Neural progenitor cell (in vitro differentiated cells): ENCODE results near the gene LINC01488. TPM values are rescaled to one million over a fixed set of nuclear protein-coding genes. Genes with fewer than 3 reads are reported as not detected.
A peak's percentile ranks its signal among the peaks of the same experiment; 100 is the strongest.

Source experiments
- DNase-seq: peaks from one replicate; pipeline ENCODE4 v3.0.0-alpha.2; 2016; ENCODE audit warnings: low spot score
- H2AFZ ChIP-seq: fragments of 200-600 bp; sonication (generic); replicated peaks from 2 replicates; pipeline ENCODE4 v1.6.1; 2016; ENCODE audit warnings: antibody characterized with exemption
- H3F3A ChIP-seq: fragments of 200-600 bp; sonication (generic); 2 replicates; pipeline ENCODE4 v1.6.1; 2016; ENCODE audit warnings: antibody characterized with exemption, low read depth
- H3K27ac ChIP-seq: fragments of 200-600 bp; sonication (generic); 2 replicates; pipeline ENCODE4 v1.5.1; 2016; ENCODE audit warnings: mild to moderate bottlenecking
- H3K27me3 ChIP-seq: fragments of 200-600 bp; sonication (generic); 2 replicates; pipeline ENCODE4 v1.6.1; 2016; ENCODE audit warnings: mild to moderate bottlenecking, moderate library complexity
- H3K36me3 ChIP-seq: fragments of 200-600 bp; sonication (generic); 2 replicates; pipeline ENCODE4 v1.5.1; 2016
- H3K4me1 ChIP-seq: fragments of 200-600 bp; sonication (generic); 2 replicates; pipeline ENCODE4 v1.6.1; 2016; ENCODE audit warnings: mixed run types
- H3K4me2 ChIP-seq: fragments of 200-600 bp; sonication (generic); 2 replicates; pipeline ENCODE4 v1.6.1; 2016
- H3K4me3 ChIP-seq: fragments of 200-600 bp; sonication (generic); 2 replicates; pipeline ENCODE4 v1.5.1; 2016
- H3K79me2 ChIP-seq: fragments of 200-600 bp; sonication (generic); 2 replicates; pipeline ENCODE4 v1.6.1; 2016; ENCODE audit warnings: low read depth
- H3K9ac ChIP-seq: fragments of 200-600 bp; sonication (generic); 2 replicates; pipeline ENCODE4 v1.6.1; 2016
- H3K9me3 ChIP-seq: fragments of 200-600 bp; sonication (generic); 2 replicates; pipeline ENCODE4 v1.5.1; 2016; ENCODE audit warnings: low read depth
- H4K20me1 ChIP-seq: fragments of 200-600 bp; sonication (generic); 2 replicates; pipeline ENCODE4 v1.6.1; 2016; ENCODE audit warnings: low read depth
- H3K27ac Mint-ChIP-seq: 3 replicates; pipeline ENCODE4 v1.8.0; 2021; ENCODE audit warnings: mixed read lengths
- H3K27me3 Mint-ChIP-seq: 2 replicates; pipeline ENCODE4 v1.8.0; 2022; ENCODE audit warnings: low read depth, mild to moderate bottlenecking, inconsistent platforms, moderate library complexity, mixed read lengths; ENCODE audit not compliant: insufficient read depth
- H3K36me3 Mint-ChIP-seq: 3 replicates; pipeline ENCODE4 v1.8.0; 2021; ENCODE audit warnings: mixed read lengths
- H3K4me1 Mint-ChIP-seq: 3 replicates; pipeline ENCODE4 v1.8.0; 2021; ENCODE audit warnings: mixed read lengths
- H3K4me3 Mint-ChIP-seq: 3 replicates; pipeline ENCODE4 v1.8.0; 2021; ENCODE audit warnings: mild to moderate bottlenecking, moderate library complexity, mixed read lengths
- H3K9me3 Mint-ChIP-seq: 3 replicates; pipeline ENCODE4 v1.8.0; 2020; ENCODE audit warnings: mixed read lengths
- CTCF ChIP-seq: fragments of 200-600 bp; sonication (generic); IDR thresholded peaks from 2 replicates; pipeline ENCODE4 v1.5.1; 2017; ENCODE audit warnings: antibody characterized with exemption, mild to moderate bottlenecking
- EZH2 ChIP-seq: fragments of 200-600 bp; sonication (generic); IDR thresholded peaks from 2 replicates; pipeline ENCODE4 v1.6.1; 2017; ENCODE audit warnings: antibody characterized with exemption, mild to moderate bottlenecking, moderate library complexity
- EZH2phosphoT487 ChIP-seq: fragments of 200-600 bp; sonication (generic); IDR thresholded peaks from 2 replicates; pipeline ENCODE4 v1.6.1; 2017; ENCODE audit warnings: antibody characterized with exemption
- total RNA-seq: library from RNA; depleted of rRNA; stranded (reverse); fragments of >200 nt; gene quantifications from 2 replicates; pipeline ENCODE4 v1.2.3, GENCODE V29; 2015; ENCODE audit warnings: low replicate concordance

LINC01488 gene
- total RNA-seq, 1 donor from 2014 or later: 0.09 TPM

DNA sequence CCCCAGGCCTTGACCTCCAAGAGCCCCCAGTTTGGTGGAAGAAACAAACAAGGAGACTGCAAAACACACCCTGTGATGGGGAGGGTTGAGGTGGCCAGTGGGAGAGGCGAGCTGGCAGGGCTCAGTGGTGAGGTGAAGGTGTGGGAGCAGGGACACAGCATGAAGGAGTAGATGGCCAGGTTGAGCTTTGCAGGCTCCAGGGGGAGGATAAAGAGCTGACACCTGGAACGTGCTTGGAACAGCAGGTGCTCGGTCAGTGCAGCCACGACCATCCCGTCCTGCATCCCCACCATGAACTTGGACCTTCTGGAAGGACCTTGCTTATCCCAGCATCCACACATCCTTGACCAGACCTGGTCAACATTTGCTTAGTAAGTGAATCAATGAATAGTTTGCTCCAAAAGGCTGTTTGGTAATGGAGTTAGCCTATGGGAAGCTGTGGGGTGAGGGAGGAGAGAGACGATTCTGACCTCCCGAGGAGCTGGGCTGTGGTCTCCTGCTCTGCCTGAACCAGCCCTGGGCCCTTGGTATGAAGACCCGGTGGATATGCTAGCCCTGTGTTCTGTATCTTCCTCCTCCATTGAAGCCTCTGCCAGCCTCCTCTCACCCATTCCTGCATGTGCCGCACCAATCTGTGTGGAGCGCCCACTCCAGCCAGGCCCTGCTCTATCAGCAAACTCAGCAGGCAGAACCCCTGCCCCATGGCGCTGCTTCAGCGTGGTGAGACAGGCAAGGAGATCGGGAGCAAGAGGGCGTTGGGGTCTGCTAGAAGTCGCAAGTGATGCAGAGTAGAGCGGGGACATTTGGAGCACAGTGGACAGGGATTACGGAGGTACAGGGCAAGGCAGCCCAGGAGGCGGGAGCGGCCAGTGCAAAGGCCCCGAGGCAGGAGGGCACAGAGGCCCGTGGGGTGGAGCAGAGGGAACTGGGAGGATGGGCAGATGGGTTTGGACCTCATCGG lies 9.9 kb downstream of the LINC01488 start:
- no peaks in the 10 kb centered on the region for H3K36me3 ChIP-seq
- no peak overlapping the region for H3K4me3 ChIP-seq
- peaks cover 6% of the 10 kb centered on the region for H3K4me1 ChIP-seq
- no peaks in the 10 kb centered on the region for H3K27me3 ChIP-seq
- H3K79me2 ChIP-seq: no peaks in the 10 kb centered on the region
- H3K4me3 Mint-ChIP-seq: peak overlapping the region; percentile 9
- H3K4me1 Mint-ChIP-seq: peaks cover 36% of the 10 kb centered on the region
- H3K9ac ChIP-seq: no peak overlapping the region
- H3K27ac ChIP-seq: no peak overlapping the region
- no peaks in the 10 kb centered on the region for H4K20me1 ChIP-seq
- no peaks in the 10 kb centered on the region for H3K9me3 Mint-ChIP-seq
- H2AFZ ChIP-seq: no peak overlapping the region
- peaks cover 19% of the 10 kb centered on the region for H3K27me3 Mint-ChIP-seq
- H3F3A ChIP-seq: no peaks in the 10 kb centered on the region
- H3K36me3 Mint-ChIP-seq: no peaks in the 10 kb centered on the region
- H3K4me2 ChIP-seq: no peak overlapping the region
- no peak for DNase-seq
- H3K9me3 ChIP-seq: no peaks in the 10 kb centered on the region
- peak overlapping the region; percentile 87 for H3K27ac Mint-ChIP-seq
- TF ChIP-seq EZH2 (no peak), EZH2phosphoT487 (no peak), CTCF (no peak)

DNA sequence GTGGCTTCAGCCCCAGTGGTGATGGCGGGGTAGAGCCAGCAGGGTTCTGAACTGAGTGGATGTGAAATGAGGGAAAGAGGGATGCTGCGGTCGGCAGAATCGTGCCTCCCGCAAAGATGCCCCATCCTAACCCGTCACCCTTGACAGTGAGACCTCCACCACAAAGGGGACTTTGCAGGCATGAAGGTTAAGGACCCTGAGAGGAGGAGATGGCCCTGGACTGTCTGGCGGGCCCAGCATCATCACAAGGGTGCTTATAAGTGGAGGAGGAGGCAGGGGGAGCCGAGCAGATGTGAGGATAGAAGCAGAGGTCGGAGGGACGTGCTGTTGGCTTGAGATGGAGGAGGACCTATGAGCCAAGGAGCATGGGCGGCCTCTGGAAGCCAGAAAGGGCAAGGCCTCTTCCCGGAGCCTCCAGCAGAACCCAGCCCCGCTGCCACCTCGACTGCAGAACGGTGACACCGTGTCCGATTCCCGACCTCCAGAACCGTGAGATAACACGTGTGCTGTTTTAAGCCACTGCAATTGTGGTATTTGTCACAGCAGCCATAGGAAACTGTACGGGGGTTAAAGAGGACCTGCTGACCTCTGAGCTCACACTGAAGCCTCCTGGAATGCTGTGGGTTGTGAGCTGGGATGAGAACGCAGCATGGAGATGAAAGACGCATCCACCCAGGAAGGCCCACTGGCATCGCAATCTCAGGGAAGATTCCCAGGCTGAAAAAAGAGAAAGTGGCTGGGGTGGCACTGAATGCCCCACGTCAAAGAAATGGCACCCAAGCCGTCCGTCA lies 10.9 kb downstream of the LINC01488 start:
- Histone ChIP-seq H3K27ac (no peak overlapping the region), H3K4me2 (no peak overlapping the region), H2AFZ (no peak overlapping the region), H3K9ac (no peak overlapping the region), H3K36me3 (no peaks in the 10 kb centered on the region), H3K4me1 (peaks cover 4% of the 10 kb centered on the region), H3K79me2 (no peaks in the 10 kb centered on the region), H3K4me3 (no peak overlapping the region), H3K9me3 (no peaks in the 10 kb centered on the region), H3F3A (no peaks in the 10 kb centered on the region), H4K20me1 (no peaks in the 10 kb centered on the region), H3K27me3 (no peaks in the 10 kb centered on the region)
- TF ChIP-seq EZH2 (no peak), EZH2phosphoT487 (no peak), CTCF (no peak)
- H3K36me3 Mint-ChIP-seq: no peaks in the 10 kb centered on the region
- peaks cover 19% of the 10 kb centered on the region for H3K27me3 Mint-ChIP-seq
- H3K27ac Mint-ChIP-seq: peak overlapping the region; percentile 72
- H3K4me1 Mint-ChIP-seq: peaks cover 43% of the 10 kb centered on the region
- no peaks in the 10 kb centered on the region for H3K9me3 Mint-ChIP-seq
- H3K4me3 Mint-ChIP-seq: no peak overlapping the region
- DNase-seq: no peak

GRCh38 chr11:69493931-69494821 lies 12.7 kb downstream of the LINC01488 start:
- Histone ChIP-seq H3K27ac (no peak overlapping the region), H4K20me1 (no peaks in the 10 kb centered on the region), H3K4me2 (no peak overlapping the region), H3K4me1 (peaks cover 4% of the 10 kb centered on the region), H3K27me3 (no peaks in the 10 kb centered on the region), H3K9me3 (no peaks in the 10 kb centered on the region), H2AFZ (no peak overlapping the region), H3K79me2 (no peaks in the 10 kb centered on the region), H3K4me3 (no peak overlapping the region), H3K36me3 (no peaks in the 10 kb centered on the region), H3F3A (no peaks in the 10 kb centered on the region), H3K9ac (no peak overlapping the region)
- Mint-ChIP-seq H3K4me1 (peaks cover 41% of the 10 kb centered on the region), H3K4me3 (no peak overlapping the region), H3K9me3 (no peaks in the 10 kb centered on the region), H3K27me3 (peaks cover 17% of the 10 kb centered on the region), H3K36me3 (no peaks in the 10 kb centered on the region), H3K27ac (peak overlapping the region; percentile 79)
- TF ChIP-seq CTCF: no peak
- no peak for TF ChIP-seq EZH2phosphoT487
- no peak for DNase-seq
